Activated naive CD4-positive, alpha-beta T cell treated with anti-CD3 and anti-CD28 coated beads, Interleukin-2, amount 50 U/mL, for 72 hours (primary cell): Measurements from ENCODE around the gene ACTR3C. TPM values are rescaled to one million over a fixed set of nuclear protein-coding genes. Genes with fewer than 3 reads are reported as not detected.

ENCODE experiments used
- ATAC-seq, 2 donors: fragments of 150-1000 bp; cut with Tn5 transposase; 2 replicates each; pipeline ENCODE4 v1.10.0; 2021; ENCODE audit warnings: mild to moderate bottlenecking in 2 of 2, moderate library complexity in 2 of 2
- DNase-seq, 2 donors: peaks; one replicate each; pipeline ENCODE4 v3.0.0; 2021 to 2022; ENCODE audit warnings: low spot score in 2 of 2
- H3K27ac Mint-ChIP-seq, 2 donors: one replicate each; pipeline ENCODE4 v1.8.0; 2022; ENCODE audit warnings: mild to moderate bottlenecking in 2 of 2, mixed read lengths in 2 of 2
- H3K36me3 Mint-ChIP-seq, 2 donors: one replicate each; pipeline ENCODE4 v1.8.0; 2022; ENCODE audit warnings: mixed read lengths in 2 of 2
- H3K9me3 Mint-ChIP-seq, 2 donors: one replicate each; pipeline ENCODE4 v1.8.0; 2022; ENCODE audit warnings: mixed read lengths in 2 of 2
- total RNA-seq, 2 donors: library from RNA; stranded (reverse); gene quantifications; one replicate each; pipeline ENCODE4 v1.2.3, GENCODE V29; 2022

The ACTR3C gene
- total RNA-seq, 2 donors from 2014 or later, result 2.3 to 5.8 TPM

DNA sequence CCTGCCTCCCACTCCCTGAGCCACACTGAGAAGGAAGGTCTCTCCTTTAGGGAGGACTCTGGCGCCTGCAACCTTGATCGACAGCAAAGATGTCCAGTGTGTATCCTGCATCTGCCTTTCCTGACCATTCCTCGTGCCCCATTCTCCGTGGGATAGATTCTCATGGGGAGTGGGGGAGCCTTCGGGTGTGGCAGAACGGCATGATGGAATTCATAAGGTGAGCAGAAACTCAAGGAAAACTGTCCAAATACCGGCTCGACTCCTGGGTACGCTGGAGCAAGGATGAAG is 18.7 kb upstream of the ACTR3C start:
- H3K27ac Mint-ChIP-seq, result no peak overlapping the region
- no peak for ATAC-seq
- DNase-seq, result no peak
- peaks cover 0 to 9% of the 10 kb centered on the region in 2 donors for H3K9me3 Mint-ChIP-seq
- peaks cover 0 to 7% of the 10 kb centered on the region in 2 donors for H3K36me3 Mint-ChIP-seq

- peaks cover 0 to 9% of the 10 kb centered on the region in 2 donors for H3K9me3 Mint-ChIP-seq
- no peak for ATAC-seq
Observed at GRCh38 chr7:150341263-150342120, 18.1 kb upstream of the ACTR3C start, which contains the start of gene RARRES2. Gene RARRES2 (minus strand): TSS chr7:150341629. CDS start chr7:150340609, 1,020 bp downstream.

GRCh38 chr7:150340875-150341262 is 17.5 kb upstream of the ACTR3C start:
- H3K27ac Mint-ChIP-seq, result no peak overlapping the region
- peaks cover 0 to 9% of the 10 kb centered on the region in 2 donors for H3K9me3 Mint-ChIP-seq
- peaks cover 0 to 7% of the 10 kb centered on the region in 2 donors for H3K36me3 Mint-ChIP-seq
- DNase-seq (no peak), ATAC-seq (no peak)

More at GRCh38 chr7:150341263-150342120, 18.1 kb upstream of the ACTR3C start, which contains the start of gene RARRES2:
- H3K36me3 Mint-ChIP-seq, result peaks cover 0 to 7% of the 10 kb centered on the region in 2 donors
- H3K27ac Mint-ChIP-seq, result no peak within 1 kb of the TSS
- no peak for DNase-seq

GRCh38 chr7:150340024-150340749 is 16.8 kb upstream of the ACTR3C start:
- Mint-ChIP-seq H3K36me3 (peaks cover 0 to 7% of the 10 kb centered on the region in 2 donors), H3K27ac (no peak overlapping the region), H3K9me3 (peaks cover 0 to 9% of the 10 kb centered on the region in 2 donors)
- peak; percentile 33 to 47 for ATAC-seq
- no peak for DNase-seq

DNA sequence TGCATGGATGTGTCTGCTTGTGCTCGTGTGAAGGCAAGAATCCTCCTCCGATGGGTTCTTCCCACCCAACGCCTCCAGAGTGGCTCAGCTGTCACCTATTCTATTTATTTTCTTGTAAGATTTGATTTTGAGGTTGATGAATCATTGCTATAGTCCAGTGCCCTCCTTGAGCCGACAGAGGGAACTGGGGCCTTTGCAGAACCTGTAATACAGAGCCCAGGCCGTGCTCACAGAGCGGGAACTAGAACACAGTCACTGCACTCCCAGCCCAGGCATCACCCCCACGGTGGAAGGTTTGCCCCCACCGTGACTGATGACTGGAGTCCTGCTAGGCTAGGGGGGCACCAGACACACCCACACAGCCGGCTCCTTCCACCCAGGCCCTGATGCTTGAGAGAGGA is 16.1 kb upstream of the ACTR3C start:
- H3K9me3 Mint-ChIP-seq, result peaks cover 0 to 9% of the 10 kb centered on the region in 2 donors

GRCh38 chr7:150338166-150338829 is 15.0 kb upstream of the ACTR3C start:
- Mint-ChIP-seq H3K36me3 (peaks cover 0 to 7% of the 10 kb centered on the region in 2 donors), H3K9me3 (peaks cover 0 to 2% of the 10 kb centered on the region in 2 donors), H3K27ac (no peak overlapping the region)
- DNase-seq (no peak), ATAC-seq (no peak)

More for the DNA sequence above, 16.1 kb upstream of the ACTR3C start:
- DNase-seq (no peak), ATAC-seq (no peak)
- Mint-ChIP-seq H3K27ac (no peak overlapping the region), H3K36me3 (peaks cover 0 to 7% of the 10 kb centered on the region in 2 donors)

GRCh38 chr7:150337659-150338081 is 14.3 kb upstream of the ACTR3C start:
- H3K36me3 Mint-ChIP-seq, result peaks cover 0 to 7% of the 10 kb centered on the region in 2 donors
- no peak overlapping the region for H3K27ac Mint-ChIP-seq
- no peaks in the 10 kb centered on the region for H3K9me3 Mint-ChIP-seq
- ATAC-seq (no peak), DNase-seq (no peak)

- no peaks in the 10 kb centered on the region for H3K9me3 Mint-ChIP-seq
- peaks cover 0 to 7% of the 10 kb centered on the region in 2 donors for H3K36me3 Mint-ChIP-seq
- H3K27ac Mint-ChIP-seq, result no peak overlapping the region
- ATAC-seq (no peak), DNase-seq (no peak)
Observed at GRCh38 chr7:150337179-150337578, 13.8 kb upstream of the ACTR3C start.

DNA sequence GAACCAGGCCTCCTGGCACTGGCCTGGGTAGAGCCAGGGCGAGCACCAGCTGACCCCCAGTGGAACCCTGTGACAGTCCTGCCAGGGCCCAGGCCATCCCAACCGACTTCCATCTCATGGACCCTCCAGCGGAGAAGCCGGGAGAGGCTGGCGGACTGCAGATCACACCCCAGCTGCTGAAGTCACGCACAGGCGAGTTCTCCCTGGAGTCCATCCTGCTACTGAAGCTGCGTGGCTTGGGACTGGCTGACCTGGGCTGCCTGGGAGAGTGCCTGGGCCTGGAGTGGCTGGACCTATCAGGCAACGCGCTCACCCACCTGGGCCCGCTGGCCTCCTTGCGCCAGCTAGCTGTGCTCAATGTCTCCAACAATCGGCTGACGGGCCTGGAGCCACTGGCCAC is 13.4 kb upstream of the ACTR3C start:
- H3K36me3 Mint-ChIP-seq, result peaks cover 0 to 7% of the 10 kb centered on the region in 2 donors
- H3K9me3 Mint-ChIP-seq, result no peaks in the 10 kb centered on the region
- no peak overlapping the region for H3K27ac Mint-ChIP-seq
- DNase-seq (no peak), ATAC-seq (no peak)

GRCh38 chr7:150335774-150336112 is 12.4 kb upstream of the ACTR3C start:
- no peak overlapping the region for H3K27ac Mint-ChIP-seq
- ATAC-seq (no peak), DNase-seq (no peak)
- H3K36me3 Mint-ChIP-seq, result peaks cover 0 to 7% of the 10 kb centered on the region in 2 donors
- H3K9me3 Mint-ChIP-seq, result no peaks in the 10 kb centered on the region

GRCh38 chr7:150335108-150335773 is 11.9 kb upstream of the ACTR3C start:
- no peaks in the 10 kb centered on the region for H3K9me3 Mint-ChIP-seq
- H3K27ac Mint-ChIP-seq, result no peak overlapping the region
- DNase-seq (no peak), ATAC-seq (no peak)
- peaks cover 0 to 7% of the 10 kb centered on the region in 2 donors for H3K36me3 Mint-ChIP-seq

GRCh38 chr7:150334108-150334507 is 10.8 kb upstream of the ACTR3C start:
- H3K27ac Mint-ChIP-seq, result peak overlapping the region in 1 of 2 donors; percentile 24
- DNase-seq (no peak), ATAC-seq (no peak)
- H3K9me3 Mint-ChIP-seq, result no peaks in the 10 kb centered on the region
- peaks cover 0 to 7% of the 10 kb centered on the region in 2 donors for H3K36me3 Mint-ChIP-seq

DNA sequence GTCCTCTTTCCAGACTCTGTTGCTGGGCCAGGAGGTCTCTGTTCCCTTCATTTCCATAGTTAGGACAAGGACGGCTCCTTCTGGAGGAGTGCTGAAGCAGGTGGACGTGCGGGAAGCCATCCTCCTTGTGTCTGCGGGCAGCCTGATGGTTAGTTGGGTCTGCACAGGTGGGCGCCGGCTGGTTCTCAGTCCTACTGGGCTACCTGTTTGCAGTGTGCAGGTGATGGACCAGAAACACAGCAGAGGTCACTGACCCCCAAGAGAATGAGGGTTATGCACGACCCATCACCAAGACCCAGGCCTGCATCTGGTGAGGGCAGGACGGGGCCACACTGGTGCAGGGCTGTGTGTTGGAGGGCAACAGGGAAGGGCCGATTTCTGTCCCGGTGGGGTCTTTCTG is 10.3 kb upstream of the ACTR3C start:
- Mint-ChIP-seq H3K27ac (peak overlapping the region in 1 of 2 donors; percentile 24), H3K36me3 (peaks cover 0 to 7% of the 10 kb centered on the region in 2 donors), H3K9me3 (no peaks in the 10 kb centered on the region)
- ATAC-seq, result no peak
- DNase-seq, result no peak

GRCh38 chr7:150332852-150333635 is 9.7 kb upstream of the ACTR3C start:
- Mint-ChIP-seq H3K9me3 (no peaks in the 10 kb centered on the region), H3K36me3 (peaks cover 0 to 6% of the 10 kb centered on the region in 2 donors), H3K27ac (no peak overlapping the region)
- DNase-seq (no peak), ATAC-seq (no peak)

DNA sequence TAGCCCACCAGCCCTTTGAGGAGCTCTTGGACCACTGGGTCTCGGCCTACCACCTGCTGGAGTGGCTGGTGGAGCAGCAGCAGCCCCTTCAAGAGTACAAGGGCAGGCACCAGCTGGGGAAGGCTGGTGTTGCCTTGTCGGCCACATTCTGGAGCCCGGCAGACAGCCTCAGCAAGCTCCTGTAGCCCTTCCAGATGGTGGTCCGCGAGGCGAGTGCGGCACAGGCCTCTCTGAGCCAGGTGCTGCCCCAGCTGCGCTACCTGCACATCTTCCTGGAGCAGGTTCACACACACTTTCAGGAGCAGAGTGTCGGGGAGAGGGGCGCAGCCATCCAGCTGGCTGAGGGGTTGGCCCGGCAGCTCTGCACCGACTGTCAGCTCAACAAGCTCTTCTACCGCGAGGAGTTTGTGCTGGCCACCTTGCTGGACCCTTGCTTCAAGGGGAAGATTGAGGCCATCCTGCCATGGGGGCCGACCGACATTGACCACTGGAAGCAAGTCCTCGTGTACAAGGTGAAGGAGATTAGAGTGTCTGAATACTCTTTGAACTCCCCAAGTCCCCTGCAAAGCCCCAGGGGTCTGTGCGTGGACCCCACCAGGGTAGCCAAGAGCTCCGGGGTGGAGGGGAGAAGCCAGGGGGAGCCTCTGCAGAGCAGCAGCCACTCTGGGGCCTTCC is 7.0 kb upstream of the ACTR3C start:
- no peak for ATAC-seq
- Mint-ChIP-seq H3K9me3 (no peaks in the 10 kb centered on the region), H3K36me3 (peaks cover 8 to 18% of the 10 kb centered on the region in 2 donors), H3K27ac (no peak overlapping the region)
- DNase-seq, result no peak
